Measurements from ENCODE around the gene MED15. TPM values are rescaled to one million over a fixed set of nuclear protein-coding genes. Genes with fewer than 3 reads are reported as not detected.

The MED15 gene
- total and polyA plus RNA-seq, 7 donors = 25.8 to 86.8 (median 37.5) TPM

DNA sequence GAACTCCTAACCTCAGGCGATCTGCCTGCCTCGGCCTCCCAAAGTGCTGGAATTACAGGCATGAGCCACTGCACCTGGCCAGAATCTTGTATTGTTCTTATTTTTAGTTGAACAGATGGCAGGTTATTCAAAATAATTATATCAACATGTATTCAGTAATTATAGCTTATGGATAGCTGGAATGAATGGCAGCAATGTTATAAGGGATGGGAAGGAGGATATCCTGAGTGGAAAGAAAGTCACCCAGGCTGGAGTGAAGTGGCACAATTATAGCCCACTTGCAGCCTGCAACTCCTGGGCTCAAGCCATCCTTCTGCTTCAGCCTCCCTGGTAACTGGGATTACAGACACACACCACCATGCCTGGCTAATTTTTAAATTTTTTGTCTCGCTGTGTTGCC lies 88.1 kb downstream of the MED15 start:
- WGBS, 2 donors = 89 to 90% methylated on average over 3 of the region's 3 CpGs
- no peak for TF ChIP-seq POLR2A (IDR thresholded peaks at IDR 0.05)
- no peak for TF ChIP-seq CTCF (IDR thresholded peaks at IDR 0.05)
- TF ChIP-seq POLR2AphosphoS5 (IDR thresholded peaks at IDR 0.05) = no peak
- TF ChIP-seq EP300 (IDR thresholded peaks at IDR 0.05) = no peak
- H3K27ac ChIP-seq = no peak overlapping the region
- no peaks in the 10 kb centered on the region for H3K27me3 ChIP-seq
- intact Hi-C loops (cut with DNase I) = no loop called here
- H3K36me3 ChIP-seq = no peaks in the 10 kb centered on the region
- no peaks in the 10 kb centered on the region for H3K9me3 ChIP-seq
- H3K4me3 ChIP-seq = no peak overlapping the region
- DNase-seq = no peak
- H3K4me1 ChIP-seq = peaks cover 0 to 5% (median 0%) of the 10 kb centered on the region in 4 donors

- H3K4me3 ChIP-seq = no peak overlapping the region
- no peaks in the 10 kb centered on the region for H3K9me3 ChIP-seq
- no peak for DNase-seq
- intact Hi-C loops (cut with DNase I) = no loop called here
- no peak for TF ChIP-seq CTCF (IDR thresholded peaks at IDR 0.05)
- no peak for TF ChIP-seq EP300 (IDR thresholded peaks at IDR 0.05)
- TF ChIP-seq POLR2A (IDR thresholded peaks at IDR 0.05) = no peak
- TF ChIP-seq POLR2AphosphoS5 (IDR thresholded peaks at IDR 0.05) = no peak
- no peak overlapping the region for H3K27ac ChIP-seq
- H3K27me3 ChIP-seq = no peaks in the 10 kb centered on the region
- no peaks in the 10 kb centered on the region for H3K36me3 ChIP-seq
- no peaks in the 10 kb centered on the region for H3K4me1 ChIP-seq
- 73 to 75% methylated on average over 5 of the region's 5 CpGs for WGBS, 2 donors
Measured at GRCh38 chr22:20599117-20599516, 91.7 kb downstream of the MED15 start.

- Histone ChIP-seq H3K36me3 (no peaks in the 10 kb centered on the region), H3K27me3 (no peaks in the 10 kb centered on the region), H3K4me1 (no peaks in the 10 kb centered on the region), H3K4me3 (no peak overlapping the region), H3K9me3 (no peaks in the 10 kb centered on the region), H3K27ac (no peak overlapping the region)
- DNase-seq = no peak
- intact Hi-C loops (cut with DNase I) = no loop called here
- TF ChIP-seq POLR2A (IDR thresholded peaks at IDR 0.05) (no peak), CTCF (IDR thresholded peaks at IDR 0.05) (no peak), POLR2AphosphoS5 (IDR thresholded peaks at IDR 0.05) (no peak), EP300 (IDR thresholded peaks at IDR 0.05) (no peak)
- 82 to 90% methylated on average over 8 of the region's 8 CpGs for WGBS, 2 donors
Measured at GRCh38 chr22:20600137-20600673, 92.8 kb downstream of the MED15 start.

DNA sequence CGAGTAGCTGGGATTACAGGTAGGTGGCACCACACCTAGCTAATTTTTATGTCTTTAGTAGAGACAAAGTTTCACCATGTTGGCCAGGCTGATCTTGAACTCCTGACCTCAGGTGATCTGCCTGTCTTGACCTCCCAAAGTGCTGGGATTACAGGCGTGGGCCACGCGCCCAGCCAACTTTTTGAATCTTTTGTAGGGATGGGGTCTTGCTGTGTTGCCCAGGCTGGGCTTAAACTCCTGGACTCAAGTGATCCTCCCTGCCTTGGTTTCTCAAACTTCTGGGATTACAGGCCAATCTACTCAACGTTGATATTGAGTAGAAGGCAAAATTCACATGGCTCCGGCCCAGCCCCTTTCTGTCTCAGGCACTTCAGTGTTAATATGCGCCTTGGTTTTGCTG lies 93.9 kb downstream of the MED15 start:
- WGBS, 2 donors = 81 to 89% methylated on average over 7 of the region's 7 CpGs
- TF ChIP-seq EP300 (IDR thresholded peaks at IDR 0.05) = no peak
- TF ChIP-seq POLR2AphosphoS5 (IDR thresholded peaks at IDR 0.05) = no peak
- no peak for TF ChIP-seq POLR2A (IDR thresholded peaks at IDR 0.05)
- no peak for TF ChIP-seq CTCF (IDR thresholded peaks at IDR 0.05)
- Histone ChIP-seq H3K4me3 (no peak overlapping the region), H3K36me3 (no peaks in the 10 kb centered on the region), H3K4me1 (no peaks in the 10 kb centered on the region), H3K9me3 (no peaks in the 10 kb centered on the region), H3K27me3 (peaks cover 0 to 3% (median 0%) of the 10 kb centered on the region in 3 donors), H3K27ac (no peak overlapping the region)
- no peak for DNase-seq
- intact Hi-C loops (cut with DNase I) = no loop called here

DNA sequence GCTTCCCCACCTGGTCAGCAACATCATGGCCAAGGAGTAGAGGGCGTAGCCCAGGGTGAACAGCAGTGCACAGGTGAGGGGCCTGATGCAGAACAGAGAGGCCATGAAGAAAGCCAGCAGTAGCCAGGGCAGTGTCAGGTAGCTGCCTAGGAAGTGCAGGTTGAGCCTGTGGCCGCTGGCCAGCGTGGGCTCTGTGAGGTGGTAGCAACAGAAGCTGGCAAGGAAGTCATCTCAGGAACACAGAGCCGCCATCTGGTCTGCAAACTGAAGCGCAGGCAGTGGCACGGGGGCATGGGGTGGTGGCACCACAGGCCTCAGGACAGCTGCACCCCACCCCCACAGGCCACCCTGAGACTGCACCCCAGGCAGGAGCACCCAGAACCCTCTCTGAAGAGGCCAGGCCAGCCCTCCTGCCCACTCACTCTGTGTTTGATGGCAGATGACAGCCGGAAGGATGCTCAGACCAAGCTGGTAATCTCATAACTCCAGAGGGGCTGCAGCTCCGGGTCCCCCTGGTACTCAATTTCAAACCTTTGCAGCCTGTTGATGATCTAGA lies 95.3 kb downstream of the MED15 start:
- 72 to 73% methylated on average over 8 of the region's 8 CpGs for WGBS, 2 donors
- Histone ChIP-seq H3K27ac (no peak overlapping the region), H3K36me3 (no peaks in the 10 kb centered on the region), H3K27me3 (peaks cover 0 to 14% (median 0%) of the 10 kb centered on the region in 3 donors), H3K9me3 (no peaks in the 10 kb centered on the region), H3K4me3 (no peak overlapping the region), H3K4me1 (no peaks in the 10 kb centered on the region)
- DNase-seq = no peak
- TF ChIP-seq EP300 (IDR thresholded peaks at IDR 0.05) (no peak), CTCF (IDR thresholded peaks at IDR 0.05) (no peak), POLR2AphosphoS5 (IDR thresholded peaks at IDR 0.05) (no peak), POLR2A (IDR thresholded peaks at IDR 0.05) (no peak)
- intact Hi-C loops (cut with DNase I) = no loop called here

All from sigmoid colon (tissue), 7 donors.